DMS53 treated with DMSO at 0.1 percent for 48 hours (cell line): ENCODE data around the gene TRIM49B.
"Not testable (repeated sequence)": the region's sequence is repeated elsewhere in the genome, so short reads cannot be mapped to it uniquely, and the experiment has no call there.

ENCODE experiments used
- DNase-seq: peaks from one replicate; lab custom pipeline; 2025; ENCODE audit not compliant: unreplicated experiment; lab: John Stamatoyannopoulos, UW

TRIM49B gene, protein sequence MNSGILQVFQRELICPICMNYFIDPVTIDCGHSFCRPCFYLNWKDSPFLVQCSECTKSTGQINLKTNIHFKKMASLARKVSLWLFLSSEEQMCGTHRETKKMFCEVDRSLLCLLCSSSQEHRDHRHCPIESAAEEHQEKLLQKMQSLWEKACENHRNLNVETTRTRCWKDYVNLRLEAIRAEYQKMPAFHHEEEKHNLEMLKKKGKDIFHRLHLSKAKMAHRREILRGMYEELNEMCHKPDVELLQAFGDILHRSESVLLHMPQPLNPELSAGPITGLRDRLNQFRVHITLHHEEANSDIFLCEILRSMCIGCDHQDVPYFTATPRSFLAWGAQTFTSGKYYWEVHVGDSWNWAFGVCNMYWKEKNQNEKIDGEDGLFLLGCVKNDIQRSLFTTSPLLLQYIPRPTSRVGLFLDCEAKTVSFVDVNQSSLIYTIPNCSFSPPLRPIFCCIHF

GRCh38 chr11:49028523-49028922 is at the start of gene TRIM49B:
Gene TRIM49B, plus strand, starts transcription at chr11:49028823. Its CDS starts 2,777 bp downstream, at chr11:49031600.
- DNase-seq = not testable (repeated sequence)

DNA sequence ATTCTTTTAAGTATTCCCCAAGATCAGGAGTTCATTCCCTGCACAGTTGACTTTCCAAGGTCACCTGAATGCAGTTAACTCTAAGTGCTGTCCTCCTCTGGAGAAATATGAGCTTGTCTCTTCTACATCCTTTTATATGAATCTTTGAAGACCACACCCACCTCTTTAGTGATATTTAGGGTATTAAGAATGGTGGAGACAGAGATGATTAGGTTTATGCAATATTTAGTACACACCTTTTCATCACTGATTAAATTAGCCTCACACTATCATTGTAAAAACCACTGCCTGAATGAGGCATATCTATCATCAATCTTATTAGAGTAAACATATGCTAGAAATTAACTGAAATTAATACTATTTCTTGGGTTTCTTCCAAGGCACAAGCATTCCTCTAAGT is 44.8 kb upstream of the TRIM49B start, which contains the start of gene TRIM51G:
Gene TRIM51G, minus strand, starts transcription at position 101 of the 400 bp plus-strand sequence. CDS start 2,190 bp downstream, outside the sequence.
- DNase-seq = not testable (repeated sequence)

GRCh38 chr11:49048229-49048628 is 19.6 kb downstream of the TRIM49B start:
- DNase-seq = not testable (repeated sequence)

DNA sequence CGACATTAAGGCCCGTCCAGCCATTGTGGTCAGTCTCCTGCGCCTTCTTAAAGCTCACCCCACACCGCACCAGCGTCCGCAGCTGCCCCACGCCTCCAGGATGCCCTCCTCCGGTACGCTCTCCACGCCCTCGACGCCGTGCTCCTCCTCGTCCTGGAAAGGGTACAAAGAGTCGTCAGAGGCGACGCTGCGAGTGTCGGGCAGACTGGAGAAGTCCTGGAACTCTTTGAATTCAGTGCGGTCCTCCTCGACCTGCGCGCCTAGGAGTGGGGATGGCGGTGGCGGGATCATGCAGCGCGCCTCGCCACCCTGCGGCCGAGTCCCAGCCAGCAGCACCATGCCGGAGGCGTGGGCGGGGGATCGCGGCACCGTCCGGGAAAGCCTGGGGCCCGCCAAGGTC is 21.2 kb downstream of the TRIM49B start:
- not testable (repeated sequence) for DNase-seq

DNA sequence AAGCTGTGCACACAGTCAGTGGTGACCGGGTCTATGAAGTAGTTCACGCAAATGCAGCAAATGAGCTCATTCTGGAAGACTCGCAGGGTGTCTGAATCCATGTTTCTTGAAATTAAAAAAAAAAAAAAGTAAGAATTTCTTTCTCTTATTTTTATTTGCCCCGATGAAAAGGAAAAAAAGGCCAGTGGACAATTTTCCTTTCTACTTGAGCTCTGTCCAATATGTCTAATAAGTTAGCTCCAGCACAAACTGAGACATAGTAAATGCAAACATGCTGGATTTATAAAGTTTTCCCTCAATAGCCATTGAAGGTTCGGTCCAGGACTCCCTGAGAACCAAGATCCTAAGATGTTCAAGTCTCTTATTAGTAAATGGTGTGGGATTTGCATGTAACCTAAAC is 30.4 kb downstream of the TRIM49B start, which contains the start of gene TRIM64C:
Gene TRIM64C, minus strand, starts transcription at position 101 of the 400 bp plus-strand sequence. Its CDS starts 0 bp downstream, at position 101.
- DNase-seq = not testable (repeated sequence)

DNA sequence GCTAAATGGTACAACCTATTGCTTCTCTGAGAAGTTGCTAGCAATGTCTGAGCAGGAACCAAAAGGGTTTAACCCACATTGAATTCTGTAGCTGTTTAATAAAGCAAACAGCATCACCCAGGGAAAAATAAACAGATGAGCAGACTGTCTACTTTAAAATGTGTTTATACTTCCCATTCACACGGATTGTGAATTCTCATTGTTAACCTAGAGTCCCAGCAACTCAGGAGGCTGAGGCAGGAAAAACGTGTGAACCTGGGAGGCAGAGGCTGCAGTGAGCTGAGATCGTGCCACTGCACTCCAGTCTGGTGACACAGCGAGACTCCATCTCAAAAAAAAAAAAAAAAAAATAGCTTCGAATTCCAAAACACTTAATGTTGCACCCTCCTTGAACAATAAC is 41.3 kb downstream of the TRIM49B start:
- not testable (repeated sequence) for DNase-seq
